Prostate gland (tissue), 2 donors: ENCODE data around the gene ADCYAP1R1.

Source experiments
- CTCF ChIP-seq, 4 experiments: fragments of 200-600 bp in 2 of 4; fragments of 450-650 bp in 2 of 4; sonication (generic) in 2 of 4; IDR thresholded peaks; 1 replicate in 3 of 4; 2 replicates in 1 of 4; pipeline ENCODE4 v1.5.1; 2016 to 2019; ENCODE audit warnings: antibody characterized with exemption in 4 of 4, mild to moderate bottlenecking in 2 of 4, moderate library complexity in 2 of 4
- POLR2A ChIP-seq: fragments of 450-650 bp; IDR thresholded peaks from one replicate; pipeline ENCODE4 v1.6.1; 2016; ENCODE audit warnings: antibody characterized with exemption, mild to moderate bottlenecking
- POLR2AphosphoS5 ChIP-seq: sonication (generic); formaldehyde crosslinking; IDR thresholded peaks from one replicate; pipeline ENCODE4 v1.6.1; 2017; ENCODE audit warnings: antibody characterized with exemption

DNA sequence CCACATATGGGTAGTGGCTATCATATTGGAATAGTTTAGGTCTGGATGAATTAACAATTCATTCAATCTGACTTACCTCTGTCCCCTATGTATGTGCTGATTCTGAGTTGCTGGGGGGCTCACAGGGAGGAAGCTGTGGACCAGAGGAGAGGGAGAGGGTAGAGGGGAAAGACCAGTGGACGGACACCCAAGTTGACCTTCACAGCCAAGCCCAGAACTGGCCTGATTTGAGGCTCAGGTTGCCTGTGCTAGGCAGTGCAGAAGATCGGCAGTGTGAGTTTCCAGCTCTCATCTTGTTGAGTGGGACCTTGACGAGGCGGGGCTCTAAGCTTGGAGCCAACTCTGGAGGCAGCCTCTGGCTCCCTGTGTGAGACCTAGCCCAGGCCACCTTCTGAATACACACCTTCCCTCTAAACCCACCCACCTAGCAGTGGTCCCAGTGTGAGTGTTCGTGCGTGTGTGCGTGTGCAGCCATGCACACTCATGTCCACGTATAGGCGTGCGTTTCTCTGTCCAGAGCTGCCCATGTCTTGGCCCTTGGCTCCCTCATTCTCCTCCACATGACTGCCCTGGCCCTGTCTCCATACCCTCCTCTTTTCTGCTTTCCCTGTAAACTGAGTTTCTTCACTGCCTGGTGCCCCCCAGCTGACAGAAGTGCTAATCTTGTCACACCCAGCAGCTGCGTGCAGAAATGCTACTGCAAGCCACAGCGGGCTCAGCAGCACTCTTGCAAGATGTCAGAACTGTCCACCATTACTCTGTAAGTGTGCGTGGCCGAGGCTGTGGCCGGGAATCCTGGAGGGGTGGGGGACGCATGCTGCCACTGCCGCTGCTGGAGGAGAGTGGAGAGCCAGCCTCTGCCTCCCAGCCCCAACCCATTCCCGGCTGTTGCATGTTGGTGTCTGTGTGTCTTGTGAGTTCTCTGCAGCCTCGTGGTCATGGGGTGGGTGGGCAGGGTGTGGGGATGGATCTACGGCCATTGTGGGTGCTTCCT is 47.6 kb downstream of the ADCYAP1R1 start:
- TF ChIP-seq CTCF (IDR thresholded peaks at IDR 0.05) (no peak), POLR2AphosphoS5 (no peak), POLR2A (no peak)
